Measurements from ENCODE around the gene ARHGAP22. TPM values are rescaled to one million over a fixed set of nuclear protein-coding genes. Genes with fewer than 3 reads are reported as not detected.

Gene ARHGAP22
- total and polyA plus RNA-seq, 2 of the 4 experiments (the other 2 are of a cell fraction) = 28.3 to 30.2 TPM

GRCh38 chr10:48507933-48508790, 96.7 kb downstream of the ARHGAP22 start:
- H2AK9ac ChIP-seq (replicated peaks; ENCODE audit: low read depth, low read length, poor library complexity) = no peak overlapping the region
- no peak overlapping the region for H3K14ac ChIP-seq (replicated peaks; ENCODE audit: low read depth, low read length)
- no peak overlapping the region for H4K8ac ChIP-seq (ENCODE audit: low read depth in 2 of 2, low read length in 2 of 2)
- no peak overlapping the region for H2AK5ac ChIP-seq (ENCODE audit: low read depth, low read length)
- H4K20me1 ChIP-seq (ENCODE audit: insufficient read depth, low read length) = peaks cover 62% of the 10 kb centered on the region
- no peak overlapping the region for H2BK15ac ChIP-seq (ENCODE audit: low read depth, low read length)
- in situ Hi-C loops (cut with MboI; ENCODE audit: low sequenced_read_pairs) = loop anchor here (25.0 kb wide), 2 partner anchors 146 to 296 kb away; no protein-coding TSS in a partner anchor
- no peak overlapping the region for H3K18ac ChIP-seq (ENCODE audit: low read depth, low read length)
- no peak overlapping the region for H3K4ac ChIP-seq (ENCODE audit: low read depth, low read length)
- no peak overlapping the region for H2BK5ac ChIP-seq (ENCODE audit: low read depth, low read length, poor library complexity, severe bottlenecking)
- peaks cover 2% of the 10 kb centered on the region for H3K9me3 ChIP-seq (ENCODE audit: control insufficient read depth, insufficient read depth, low read length)
- ATAC-seq (ENCODE audit: low read depth) (no peak), DNase-seq (no peak)
- H4K5ac ChIP-seq (ENCODE audit: low read depth, low read length) = no peak overlapping the region
- no peak overlapping the region for H3K4me2 ChIP-seq (ENCODE audit: low read depth, low read length)
- no peak overlapping the region for H3K4me3 ChIP-seq (ENCODE audit: insufficient read depth, low read depth, low read length)
- no peak overlapping the region for H3K27ac ChIP-seq (ENCODE audit: insufficient read depth, low read length)
- H3K23ac ChIP-seq (ENCODE audit: low read depth, low read length) = no peak overlapping the region
- H3K79me1 ChIP-seq (ENCODE audit: low read depth in 1 of 2, low read length in 2 of 2) = peaks cover 49 to 98% of the 10 kb centered on the region in 2 experiments
- no peaks in the 10 kb centered on the region for H3K27me3 ChIP-seq (ENCODE audit: control insufficient read depth, insufficient read depth, low read length)
- H3K9me1 ChIP-seq (ENCODE audit: insufficient read depth, low read length) = peaks cover 43% of the 10 kb centered on the region
- POLR2A ChIA-PET (ENCODE audit: unreplicated experiment) = no interaction called here
- H3K9ac ChIP-seq (ENCODE audit: low read depth, low read length) = no peak overlapping the region
- no peak overlapping the region for H2BK120ac ChIP-seq (ENCODE audit: low read depth, low read length)
- 100% methylated on average over 3 of the region's 7 CpGs; no CpG with 5 or more reads in 1 of the 2 experiments for WGBS, 2 experiments (ENCODE audit: extremely low coverage in 2 of 2, insufficient read length in 1 of 2)
- H4K91ac ChIP-seq (ENCODE audit: insufficient read depth, low read depth, low read length) = no peak overlapping the region
- intact Hi-C loops (cut with micrococcal nuclease) = no loop called here
- H3K36me3 ChIP-seq (ENCODE audit: control insufficient read depth, insufficient read depth, low read length) = no peaks in the 10 kb centered on the region
- peaks cover 7% of the 10 kb centered on the region for H3K4me1 ChIP-seq (ENCODE audit: control insufficient read depth, insufficient read depth, low read length)
- H2AFZ ChIP-seq (replicated peaks; ENCODE audit: low read length, poor library complexity) = no peak overlapping the region
- H2BK20ac ChIP-seq (ENCODE audit: low read depth, low read length) = no peak overlapping the region
- dilution Hi-C loops (cut with HindIII; ENCODE audit: low sequenced_read_pairs, unreplicated experiment) = no loop called here
- H3K56ac ChIP-seq (ENCODE audit: extremely low read depth, insufficient read depth, low read length) = no peak overlapping the region
- CTCF ChIA-PET = no interaction called here
- BruUV-seq (replicated peaks) = no TSS peak
- no peak for TF ChIP-seq SMC3 (IDR thresholded peaks at IDR 0.05; ENCODE audit: low read depth, low read length)
- no peak for TF ChIP-seq MXI1 (IDR thresholded peaks at IDR 0.05; ENCODE audit: borderline replicate concordance, low read depth, low read length)
- no peak for TF ChIP-seq MAFK (IDR thresholded peaks at IDR 0.05; ENCODE audit: low read depth, low read length)
- TF ChIP-seq, protein P1, sequence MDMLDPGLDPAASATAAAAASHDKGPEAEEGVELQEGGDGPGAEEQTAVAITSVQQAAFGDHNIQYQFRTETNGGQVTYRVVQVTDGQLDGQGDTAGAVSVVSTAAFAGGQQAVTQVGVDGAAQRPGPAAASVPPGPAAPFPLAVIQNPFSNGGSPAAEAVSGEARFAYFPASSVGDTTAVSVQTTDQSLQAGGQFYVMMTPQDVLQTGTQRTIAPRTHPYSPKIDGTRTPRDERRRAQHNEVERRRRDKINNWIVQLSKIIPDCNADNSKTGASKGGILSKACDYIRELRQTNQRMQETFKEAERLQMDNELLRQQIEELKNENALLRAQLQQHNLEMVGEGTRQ (IDR thresholded peaks at IDR 0.05; ENCODE audit: low read depth, low read length) = no peak
- no peak for TF ChIP-seq MAZ (IDR thresholded peaks at IDR 0.05; ENCODE audit: borderline replicate concordance, low read depth, low read length)
- no peak for TF ChIP-seq CEBPB (IDR thresholded peaks at IDR 0.05; ENCODE audit: low read depth, low read length)
- TF ChIP-seq BHLHE40 (IDR thresholded peaks at IDR 0.05; ENCODE audit: low read depth, low read length) = no peak
- TF ChIP-seq RCOR1 (IDR thresholded peaks at IDR 0.05; ENCODE audit: insufficient replicate concordance, low read length) = no peak
- TF ChIP-seq NFE2L2 (IDR thresholded peaks at IDR 0.05; ENCODE audit: low read depth, low read length) = no peak
- no peak for TF ChIP-seq FOS (IDR thresholded peaks at IDR 0.05; ENCODE audit: low read depth, low read length)
- TF ChIP-seq ELK1 (IDR thresholded peaks at IDR 0.05; ENCODE audit: borderline replicate concordance, low read depth, low read length) = no peak
- no peak for TF ChIP-seq CTCF (conservative IDR thresholded peaks at IDR 0.05; ENCODE audit: low read depth, low read length)
- TF ChIP-seq CHD1 (IDR thresholded peaks at IDR 0.05; ENCODE audit: low read depth, low read length) = no peak
- no peak for TF ChIP-seq RAD21 (IDR thresholded peaks at IDR 0.05; ENCODE audit: low read length)

All from IMR-90 (cell line).